Medulla oblongata (tissue), 1 donor: ENCODE measurements around the gene TLCD1.
A peak's percentile ranks its signal among the peaks of the same experiment; 100 is the strongest.
"Not testable (repeated sequence)": the region's sequence is repeated elsewhere in the genome, so short reads cannot be mapped to it uniquely, and the experiment has no call there.

Experiments
- DNase-seq: peaks from one replicate; pipeline ENCODE4 v3.0.0-alpha.2; 2015; ENCODE audit errors: extremely low spot score

TLCD1 gene

GRCh38 chr17:28747051-28747691 is 21.1 kb upstream of the TLCD1 start:
- peak; percentile 75 for DNase-seq

- peak; percentile 63 for DNase-seq
These were observed 20.6 kb upstream of the TLCD1 start for GRCh38 chr17:28746611-28747050.

DNA sequence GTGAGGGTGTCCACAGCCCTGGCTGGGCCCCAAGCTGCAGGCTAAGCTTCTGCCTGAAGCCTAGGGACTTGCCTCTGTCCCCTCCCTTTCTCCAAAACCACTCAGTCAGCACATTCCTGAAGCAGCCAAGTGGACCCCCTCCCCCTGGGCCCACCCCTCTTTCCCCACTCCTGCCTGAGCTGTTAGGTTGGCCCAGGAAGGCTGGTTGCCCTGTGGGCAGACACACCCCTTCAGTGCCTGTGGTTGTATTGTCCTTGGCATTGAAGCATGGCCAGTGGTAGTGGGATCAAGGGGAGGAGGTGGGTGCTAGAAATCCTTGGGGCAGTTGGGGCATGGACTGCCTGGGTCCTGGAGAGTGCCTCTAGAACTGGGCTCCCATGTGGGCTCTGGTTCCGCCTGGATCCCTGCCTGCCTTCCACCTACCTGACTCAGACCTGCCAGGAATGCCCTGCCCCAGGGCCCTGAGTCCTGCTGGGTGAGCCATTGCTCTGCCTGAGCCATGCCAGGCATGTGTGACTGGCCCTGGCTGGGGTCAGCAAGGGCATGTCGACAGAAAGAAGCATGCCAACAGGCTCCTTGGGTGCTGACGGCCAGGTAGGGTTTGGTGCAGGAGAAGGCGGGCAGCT is 19.9 kb upstream of the TLCD1 start:
- no peak for DNase-seq

DNA sequence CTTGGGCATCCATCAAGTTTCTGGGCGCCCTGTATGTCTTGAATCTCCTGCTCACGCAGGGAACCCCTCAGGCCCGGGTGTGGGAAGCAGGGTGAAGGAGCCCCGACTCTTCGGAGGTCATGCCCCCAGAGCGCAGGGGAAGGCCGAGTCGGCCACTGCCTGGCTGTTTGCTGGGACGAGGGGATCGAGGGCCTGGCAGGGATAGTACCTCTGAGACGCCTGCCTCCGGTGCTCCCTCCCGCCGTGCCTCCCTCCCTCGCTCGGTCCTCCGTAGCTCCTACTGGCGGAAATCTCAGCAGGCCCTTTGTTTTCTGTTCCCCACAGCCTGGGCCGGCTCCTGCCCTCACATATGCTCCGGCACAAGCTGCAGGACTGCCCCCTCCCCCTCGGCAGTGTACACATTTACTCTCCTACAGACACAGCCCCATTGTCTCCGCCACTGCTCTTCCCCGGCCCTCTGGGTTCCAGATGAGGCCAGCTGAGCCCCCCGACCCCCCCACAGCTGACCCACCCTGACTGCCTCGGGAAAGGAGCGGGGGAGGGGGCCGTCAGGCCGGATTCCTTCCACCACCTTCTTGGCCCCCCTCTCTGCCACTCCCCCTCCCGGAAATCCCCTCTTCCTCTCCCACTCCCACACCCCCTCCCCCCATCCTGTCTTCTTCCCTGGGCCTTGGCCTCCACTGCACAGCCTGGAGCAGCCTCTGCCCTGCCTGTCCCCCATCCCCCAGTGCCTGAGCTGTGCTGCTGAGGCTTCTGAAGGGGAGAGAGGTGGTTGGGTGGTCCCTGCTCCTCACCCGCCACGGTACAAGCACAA is 19.1 kb upstream of the TLCD1 start:
- peak; percentile 94 for DNase-seq

DNA sequence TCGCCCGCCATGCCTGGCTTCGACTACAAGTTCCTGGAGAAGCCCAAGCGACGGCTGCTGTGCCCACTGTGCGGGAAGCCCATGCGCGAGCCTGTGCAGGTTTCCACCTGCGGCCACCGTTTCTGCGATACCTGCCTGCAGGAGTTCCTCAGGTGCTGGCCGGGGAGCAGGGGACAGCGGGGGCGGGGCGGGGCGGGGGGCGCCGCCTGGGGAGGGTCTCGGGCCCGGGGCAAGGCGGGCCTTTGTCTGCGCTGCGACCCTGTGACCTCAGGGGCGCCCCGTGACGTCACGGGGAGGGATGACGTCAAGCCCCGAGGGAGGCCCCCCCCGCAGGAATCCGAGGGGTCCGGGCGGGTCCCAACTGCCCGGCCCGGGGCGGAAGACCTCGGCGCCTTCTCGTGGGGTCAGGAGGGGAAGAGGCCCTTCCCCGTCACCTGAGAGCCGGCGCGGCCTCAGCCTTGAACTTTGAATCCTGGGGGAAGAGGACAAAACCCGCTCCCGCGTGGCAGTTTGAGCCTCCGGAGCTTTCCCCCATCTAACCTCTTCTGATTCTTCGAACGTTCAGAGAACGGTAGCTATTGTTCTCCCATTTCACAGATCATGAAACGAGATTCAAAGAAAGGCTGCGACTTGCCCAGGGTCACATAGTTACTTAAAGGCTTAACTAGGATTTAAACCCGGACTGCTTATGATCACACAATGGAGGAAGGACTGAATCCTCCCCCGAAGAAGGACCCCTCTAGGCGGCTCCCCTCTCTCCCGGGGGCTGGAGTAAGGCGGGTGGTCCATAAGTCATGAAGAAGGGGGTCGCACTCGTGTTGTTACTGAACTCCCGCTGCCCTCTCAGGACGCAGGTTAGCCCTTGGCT is 18.3 kb upstream of the TLCD1 start:
- peak; percentile 60 for DNase-seq

- DNase-seq: peak; percentile 89
These were observed 17.4 kb upstream of the TLCD1 start, which contains the start of gene TRAF4 for GRCh38 chr17:28743243-28744103. TSS of gene TRAF4 (plus strand) at chr17:28744011. CDS start at chr17:28744113, 102 bp downstream.

DNA sequence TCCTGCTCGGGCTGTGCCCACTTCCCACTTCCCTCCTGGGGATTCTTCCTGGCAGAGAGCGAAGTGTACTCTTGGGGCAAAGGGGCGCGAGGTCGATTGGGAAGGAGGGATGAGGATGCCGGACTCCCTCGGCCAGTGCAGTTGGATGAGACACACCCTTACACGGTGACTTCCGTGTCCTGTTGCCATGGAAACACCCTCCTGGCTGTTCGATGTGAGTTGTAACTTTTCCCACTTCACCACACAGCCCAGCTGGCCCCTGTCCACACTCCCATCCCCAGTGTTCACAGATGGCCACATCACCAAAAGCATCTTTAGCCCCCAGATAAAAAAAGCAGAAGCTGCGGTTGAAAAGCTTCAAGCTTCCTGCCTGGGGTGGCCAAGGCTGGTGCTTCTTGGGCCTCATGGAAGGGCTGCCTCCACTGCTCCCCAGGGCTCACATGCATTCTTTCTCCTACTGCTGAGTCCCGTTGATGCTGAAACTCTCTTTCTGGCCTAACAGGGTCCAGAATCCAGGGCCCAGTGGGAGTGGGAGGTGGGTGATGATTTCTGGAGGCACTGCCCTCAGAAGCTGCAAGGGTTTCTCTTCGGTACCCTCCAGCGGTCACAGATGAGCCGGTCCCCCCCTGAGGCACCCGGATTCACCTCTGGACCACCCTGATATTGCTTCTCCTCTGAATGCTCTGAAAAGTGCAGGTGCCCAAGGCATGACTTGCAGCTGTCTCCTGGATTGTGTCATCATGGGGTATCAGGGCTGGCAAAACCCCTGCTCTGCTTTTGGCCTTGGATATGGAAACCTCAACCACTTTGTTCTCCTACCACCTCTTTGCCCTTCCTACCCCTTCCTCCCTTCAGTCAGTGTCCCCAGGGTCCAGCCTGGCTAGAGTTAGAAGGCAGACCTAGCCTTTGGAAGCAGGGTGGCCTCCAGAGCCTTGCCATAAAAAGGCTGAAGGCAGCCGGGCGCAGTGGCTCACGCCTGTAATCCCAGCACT is 15.6 kb upstream of the TLCD1 start:
- peak; percentile 61 for DNase-seq

GRCh38 chr17:28740406-28741357 is 14.6 kb upstream of the TLCD1 start:
- no peak for DNase-seq

DNA sequence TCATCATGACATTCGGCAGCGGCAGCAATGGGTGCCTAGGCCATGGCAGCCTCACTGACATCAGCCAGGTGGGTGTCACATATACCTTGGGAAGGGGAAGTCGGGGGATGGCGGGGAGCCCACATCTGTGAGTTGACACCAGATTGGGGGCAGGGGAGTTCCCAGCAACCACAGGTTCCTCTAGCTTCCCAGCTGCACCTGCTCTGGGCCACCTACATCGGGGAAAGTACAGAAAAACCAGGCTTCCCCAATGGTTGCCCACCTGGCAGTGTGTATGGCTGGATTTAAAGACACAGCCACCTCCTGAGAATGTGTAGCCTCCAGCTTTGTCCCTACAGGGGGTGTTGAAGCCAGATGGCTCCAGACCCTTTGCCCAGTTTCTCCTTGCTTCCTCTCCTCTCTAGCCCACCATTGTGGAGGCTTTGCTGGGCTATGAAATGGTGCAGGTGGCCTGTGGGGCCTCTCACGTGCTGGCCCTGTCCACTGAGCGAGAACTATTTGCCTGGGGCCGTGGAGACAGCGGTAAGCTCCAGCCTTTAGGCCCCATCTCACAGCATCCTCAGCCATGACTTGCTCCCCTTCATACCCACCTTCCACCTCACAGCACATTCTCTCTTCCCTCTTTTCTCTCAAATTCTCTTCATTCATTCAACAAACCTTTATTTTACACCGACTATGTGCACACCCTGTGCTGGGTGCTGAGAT is 12.8 kb upstream of the TLCD1 start:
- no peak for DNase-seq

DNA sequence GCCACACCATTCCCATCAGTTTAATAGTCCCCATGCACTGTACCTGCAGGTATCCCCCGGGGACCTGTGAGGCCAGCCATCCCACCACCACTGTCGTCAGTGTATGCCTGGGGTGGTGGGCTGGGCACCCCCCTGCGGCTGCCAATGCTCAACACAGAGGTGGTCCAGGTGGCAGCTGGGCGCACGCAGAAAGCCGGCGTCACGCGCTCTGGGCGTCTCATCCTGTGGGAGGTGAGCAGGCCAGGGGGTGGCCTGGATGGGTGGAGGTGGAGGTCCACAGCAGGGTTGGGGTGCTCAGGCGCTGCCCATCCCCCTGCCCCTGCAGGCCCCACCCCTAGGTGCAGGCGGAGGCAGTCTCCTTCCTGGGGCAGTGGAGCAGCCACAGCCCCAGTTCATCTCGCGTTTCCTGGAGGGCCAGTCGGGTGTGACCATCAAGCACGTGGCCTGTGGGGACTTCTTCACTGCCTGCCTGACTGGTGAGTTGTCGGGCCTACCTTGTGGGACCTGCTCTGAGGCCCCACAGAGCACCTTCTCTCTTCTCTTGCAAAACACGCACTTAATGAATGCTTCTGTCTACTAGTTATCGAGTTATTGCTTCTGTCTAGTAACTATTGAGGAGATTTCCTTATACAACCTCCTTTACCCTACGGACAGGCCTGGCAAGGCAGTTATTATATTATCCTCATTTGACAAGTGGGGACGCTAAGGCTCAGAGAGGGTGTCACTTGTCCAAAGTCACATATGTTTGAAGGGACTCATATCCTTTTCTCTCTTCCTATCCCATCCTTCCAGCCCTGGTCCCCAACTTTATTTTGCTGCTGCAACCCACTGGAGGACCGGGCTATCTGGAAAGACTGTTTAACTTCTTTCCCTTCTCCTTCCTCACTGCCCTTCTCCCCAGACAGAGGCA is 12.0 kb upstream of the TLCD1 start:
- no peak for DNase-seq

GRCh38 chr17:28737316-28737715 is 11.3 kb upstream of the TLCD1 start:
- DNase-seq: no peak

- DNase-seq: not testable (repeated sequence)
These were observed 10.1 kb upstream of the TLCD1 start for GRCh38 chr17:28735913-28736769.

DNA sequence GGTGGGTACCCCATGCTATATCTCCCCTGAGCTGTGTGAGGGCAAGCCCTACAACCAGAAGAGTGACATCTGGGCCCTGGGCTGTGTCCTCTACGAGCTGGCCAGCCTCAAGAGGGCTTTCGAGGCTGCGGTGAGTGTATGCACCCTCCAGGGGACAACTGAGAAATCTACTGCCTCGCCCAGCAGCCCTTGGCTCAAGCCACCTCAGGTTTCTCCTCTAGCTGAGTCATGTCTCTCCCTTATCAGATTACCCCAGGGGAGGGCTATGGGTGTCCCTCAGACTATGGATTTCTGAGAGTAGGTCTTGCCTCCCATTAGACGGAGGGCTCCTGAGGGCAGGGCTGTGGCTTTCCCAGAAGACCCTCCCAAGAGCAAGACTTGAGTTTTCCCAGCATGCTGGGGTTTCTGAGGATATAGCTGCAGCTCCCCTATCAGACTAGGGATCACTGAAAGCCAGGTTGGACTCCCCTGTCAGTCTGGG is 9.2 kb upstream of the TLCD1 start:
- no peak for DNase-seq

GRCh38 chr17:28734712-28735241 is 8.7 kb upstream of the TLCD1 start:
- no peak for DNase-seq

GRCh38 chr17:28733346-28733745 is 7.3 kb upstream of the TLCD1 start:
- no peak for DNase-seq
